Suprapubic skin (tissue), 4 donors: ENCODE results near the gene MREG.

Experiments used
- CTCF ChIP-seq, 2 donors: fragments of 200-600 bp in 1 of 2; fragments of 450-650 bp in 1 of 2; sonication (generic) in 1 of 2; IDR thresholded peaks; one replicate each; pipeline ENCODE4 v1.5.1; 2016 to 2019; ENCODE audit warnings: antibody characterized with exemption in 2 of 2, mild to moderate bottlenecking in 1 of 2, moderate library complexity in 1 of 2
- EP300 ChIP-seq: sonication (generic); formaldehyde crosslinking; IDR thresholded peaks from one replicate; pipeline ENCODE4 v1.6.1; 2017; ENCODE audit warnings: antibody characterized with exemption
- POLR2A ChIP-seq, 2 donors: fragments of 450-650 bp; IDR thresholded peaks; one replicate each; pipeline ENCODE4 v1.6.1; 2017; ENCODE audit warnings: antibody characterized with exemption in 2 of 2, mild to moderate bottlenecking in 2 of 2, moderate library complexity in 2 of 2
- POLR2AphosphoS5 ChIP-seq, 3 donors: sonication (generic); formaldehyde crosslinking; IDR thresholded peaks; one replicate each; pipeline ENCODE4 v1.6.1; 2017; ENCODE audit warnings: antibody characterized with exemption in 3 of 3

DNA sequence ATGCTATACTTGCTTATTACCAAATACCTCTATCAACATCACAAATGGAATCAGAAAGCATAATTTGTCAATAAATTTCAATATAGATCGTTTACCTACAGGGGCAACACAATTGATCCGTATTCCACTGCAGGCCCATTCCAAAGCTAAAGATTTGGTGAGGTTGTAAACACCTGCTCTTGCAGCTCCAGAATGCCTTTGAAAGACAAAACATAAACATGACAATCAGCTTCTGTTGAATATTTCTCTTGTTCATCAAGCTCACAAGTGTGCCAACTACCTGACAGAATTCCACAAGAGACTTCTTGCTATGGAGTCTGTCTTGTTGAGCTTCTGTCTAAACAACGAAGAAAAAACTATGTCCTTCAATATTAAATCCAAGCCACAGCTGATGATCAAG, 38.0 kb upstream of the MREG start:
- TF ChIP-seq CTCF (IDR thresholded peaks at IDR 0.05) (no peak), POLR2AphosphoS5 (IDR thresholded peaks at IDR 0.05) (no peak), POLR2A (IDR thresholded peaks at IDR 0.05) (no peak), EP300 (no peak)
